Stimulated activated CD8-positive, alpha-beta memory T cell treated with anti-CD3 and anti-CD28 coated beads, Interleukin-15, amount 100 ng/mL, for 1 hour (primary cell): ENCODE results near the gene ZNF385D.
"Not testable (repeated sequence)": the region's sequence is repeated elsewhere in the genome, so short reads cannot be mapped to it uniquely, and the experiment has no call there.

Experiments
- DNase-seq: peaks from one replicate; pipeline ENCODE4 v3.0.0-alpha.2; 2020; ENCODE audit warnings: low read depth

The ZNF385D gene

DNA sequence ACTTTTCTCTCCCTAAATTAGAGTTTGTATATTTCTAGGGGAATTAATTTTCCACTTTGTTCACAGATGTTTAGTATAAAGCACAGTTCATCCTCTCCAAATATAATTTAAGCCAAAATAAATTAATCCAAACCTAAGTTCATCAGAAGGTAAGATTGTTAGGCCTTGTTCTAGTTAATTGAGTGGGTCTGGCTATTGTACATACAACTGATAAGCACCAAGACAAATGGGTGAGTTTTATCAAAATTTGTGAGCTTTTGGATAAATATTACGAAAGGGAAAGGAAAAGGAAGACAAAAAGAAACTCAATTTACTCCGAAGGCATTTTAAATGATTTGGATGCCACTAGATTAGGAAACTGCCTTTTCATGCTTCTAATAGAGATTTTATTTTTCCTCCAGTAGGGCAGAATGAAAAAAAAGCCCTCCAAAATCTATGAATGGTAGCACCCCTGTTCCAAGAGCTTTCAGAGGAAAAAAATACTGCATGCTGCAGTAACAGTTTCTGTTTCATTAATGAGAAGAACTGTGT lies 304.0 kb downstream of the ZNF385D start:
- DNase-seq: no peak

DNA sequence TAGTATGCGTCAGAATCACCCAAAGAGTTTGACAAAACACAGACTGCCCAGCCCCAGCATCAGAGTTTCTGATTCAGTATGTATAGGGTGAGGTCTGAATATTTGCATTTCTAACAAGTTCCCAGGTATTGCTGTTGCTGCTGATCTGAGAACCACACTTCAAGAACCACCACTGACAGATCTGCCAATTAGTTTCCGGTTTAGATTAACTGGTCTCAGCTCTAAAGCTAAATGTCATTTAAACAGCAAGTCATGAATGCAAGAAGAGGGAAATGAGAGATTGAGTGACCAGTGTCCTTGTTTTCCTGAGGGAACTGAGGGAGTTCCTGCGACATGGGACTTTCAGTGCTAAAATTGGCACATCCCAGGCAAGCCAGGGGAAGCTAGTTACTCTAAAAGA lies 305.0 kb downstream of the ZNF385D start:
- no peak for DNase-seq

DNA sequence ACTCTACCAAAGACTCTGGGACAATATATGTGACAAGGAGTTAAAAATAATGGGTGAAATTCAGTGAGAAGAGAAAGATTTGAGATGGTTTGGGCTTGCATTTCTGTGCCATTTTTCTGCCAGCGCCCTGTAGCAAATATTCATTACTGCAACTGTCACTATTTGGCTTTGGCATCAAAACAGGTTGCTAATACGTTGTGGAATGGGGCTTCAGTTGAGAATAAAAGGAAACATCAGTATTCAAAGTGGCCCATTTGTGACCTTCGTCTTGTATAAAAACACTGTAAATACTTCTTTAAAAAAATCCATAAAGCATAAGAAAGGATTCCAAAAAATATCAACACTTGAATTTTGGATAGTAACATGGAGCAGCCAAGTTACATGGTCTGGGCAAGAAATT lies 309.2 kb downstream of the ZNF385D start:
- DNase-seq: no peak

DNA sequence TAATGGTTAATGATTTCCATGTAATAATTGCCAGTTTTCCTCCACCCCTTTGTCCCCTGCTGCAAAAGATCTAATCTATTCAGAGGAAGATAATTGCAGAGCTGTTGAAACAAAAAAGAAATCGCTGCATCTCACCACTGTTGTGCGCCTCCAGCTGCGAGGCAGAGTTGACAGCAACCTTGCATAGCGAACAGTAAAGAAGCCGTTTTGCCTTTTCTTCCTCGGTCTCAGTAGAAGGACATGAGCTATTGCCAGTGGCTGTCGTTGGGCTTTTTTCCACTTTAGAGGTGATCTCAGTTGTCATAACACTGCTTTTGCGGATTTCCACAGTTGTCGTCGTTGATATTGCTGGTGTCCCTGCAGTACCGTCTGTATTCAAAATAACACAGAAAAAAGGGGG lies 314.2 kb downstream of the ZNF385D start:
- no peak for DNase-seq

DNA sequence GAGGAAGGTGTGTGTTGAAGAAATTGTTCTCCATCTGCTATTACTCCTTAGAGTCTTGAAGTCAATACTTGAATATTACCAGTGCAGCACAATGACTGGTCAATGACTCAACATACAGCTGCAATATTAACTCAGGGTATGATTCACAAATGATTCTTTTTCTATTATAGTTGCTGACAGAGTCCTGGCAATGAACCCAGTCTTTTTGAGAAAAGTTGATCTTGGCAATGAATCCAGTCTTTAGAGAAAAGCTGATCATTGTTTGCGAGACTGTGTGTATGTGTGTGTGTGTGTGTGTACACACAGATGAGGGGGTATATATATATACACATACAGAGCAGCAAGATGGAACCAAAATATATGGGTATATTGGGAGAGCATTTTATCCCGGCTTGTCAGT lies 315.1 kb downstream of the ZNF385D start:
- DNase-seq: no peak

DNA sequence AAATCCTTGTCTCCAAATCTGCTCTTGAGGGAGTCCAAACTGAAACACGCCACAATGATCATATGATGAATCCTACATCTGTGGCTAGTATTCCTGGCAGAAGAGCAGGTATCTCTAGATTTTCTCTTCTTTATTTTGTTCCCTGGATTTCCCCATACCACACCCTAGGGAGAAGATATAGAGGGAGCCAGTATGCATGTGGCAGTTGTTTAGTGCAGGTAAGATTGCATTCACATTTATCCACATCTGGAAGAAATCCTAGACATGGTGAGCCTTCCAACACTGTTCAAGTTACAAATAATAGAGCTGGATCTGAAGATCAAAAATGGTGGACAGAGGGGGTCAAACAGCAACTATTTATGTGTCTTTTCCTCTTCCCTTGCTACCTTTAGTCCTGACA lies 316.7 kb downstream of the ZNF385D start:
- DNase-seq: no peak

DNA sequence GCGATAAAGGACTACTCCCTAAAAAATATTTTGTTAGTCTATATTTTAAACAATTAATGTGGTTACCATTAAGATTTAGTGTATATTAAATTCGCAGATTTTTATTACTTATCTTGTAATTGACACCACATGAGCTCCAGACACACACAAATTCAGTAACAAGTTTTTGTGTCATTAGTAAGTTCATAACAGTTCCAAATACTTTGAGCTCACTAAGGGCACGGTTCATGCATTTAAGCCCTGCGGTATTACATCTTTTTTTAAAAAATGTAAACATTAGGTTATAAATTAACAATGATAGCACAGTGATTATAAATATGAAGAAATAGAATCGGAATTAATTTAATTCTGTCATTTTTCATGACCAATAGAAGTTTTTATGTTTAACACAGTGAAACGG lies 317.3 kb downstream of the ZNF385D start:
- no peak for DNase-seq

DNA sequence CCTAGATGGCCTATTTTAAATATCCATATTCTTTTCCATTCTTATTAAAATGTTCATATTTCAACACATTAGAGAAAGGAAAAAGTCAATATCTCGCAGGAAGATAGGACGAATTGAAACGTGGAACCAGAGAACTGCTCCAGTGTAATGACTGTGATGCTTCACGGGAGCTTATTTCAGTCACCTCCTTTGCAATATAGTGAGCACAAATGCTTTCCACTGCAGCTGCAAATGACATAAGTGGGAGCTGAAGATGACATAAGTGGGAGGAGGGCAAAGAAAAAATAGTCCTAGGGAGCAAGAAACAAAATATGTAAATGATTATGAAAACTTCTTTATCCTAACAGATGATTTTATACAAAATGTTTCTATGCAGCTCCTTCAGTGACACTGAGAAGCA lies 324.1 kb downstream of the ZNF385D start:
- DNase-seq: no peak

DNA sequence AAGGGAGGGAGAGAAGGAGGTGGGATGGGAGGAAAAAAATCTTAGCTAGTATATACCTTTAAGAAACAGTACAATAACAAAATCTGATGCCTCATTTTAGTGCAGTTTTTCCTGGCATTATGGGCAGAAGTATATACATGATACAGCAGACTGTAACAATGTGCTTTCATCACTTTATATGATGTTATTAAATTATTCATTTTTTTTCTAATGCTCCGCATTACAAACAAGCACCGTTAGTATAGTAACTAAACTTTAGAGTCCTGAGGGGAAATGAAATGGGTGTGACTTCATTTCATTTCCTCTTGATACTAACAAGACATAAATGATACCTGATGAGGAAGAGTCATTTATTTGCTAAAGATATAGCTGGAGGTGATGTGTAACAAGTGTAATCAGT lies 325.3 kb downstream of the ZNF385D start:
- DNase-seq: no peak

DNA sequence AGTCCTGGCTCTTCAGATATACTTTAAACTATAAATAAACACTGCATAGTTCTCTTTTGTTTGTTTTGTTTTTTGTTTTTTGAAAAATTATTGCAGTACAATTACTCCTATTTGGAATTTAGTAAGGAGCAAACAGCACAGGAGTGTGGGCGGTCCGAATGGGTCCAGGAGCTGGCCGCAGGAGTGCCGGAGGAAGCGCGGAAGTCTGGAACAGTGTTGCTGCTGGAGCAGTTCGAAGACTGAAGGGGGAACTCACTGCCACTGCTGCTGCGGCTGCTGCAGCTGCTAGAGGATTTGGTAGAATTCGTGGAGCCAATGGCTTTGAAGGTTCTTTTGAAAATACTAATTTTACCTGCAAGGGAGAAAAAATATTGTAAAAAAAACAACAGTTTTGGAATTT lies 329.9 kb downstream of the ZNF385D start:
- no peak for DNase-seq

DNA sequence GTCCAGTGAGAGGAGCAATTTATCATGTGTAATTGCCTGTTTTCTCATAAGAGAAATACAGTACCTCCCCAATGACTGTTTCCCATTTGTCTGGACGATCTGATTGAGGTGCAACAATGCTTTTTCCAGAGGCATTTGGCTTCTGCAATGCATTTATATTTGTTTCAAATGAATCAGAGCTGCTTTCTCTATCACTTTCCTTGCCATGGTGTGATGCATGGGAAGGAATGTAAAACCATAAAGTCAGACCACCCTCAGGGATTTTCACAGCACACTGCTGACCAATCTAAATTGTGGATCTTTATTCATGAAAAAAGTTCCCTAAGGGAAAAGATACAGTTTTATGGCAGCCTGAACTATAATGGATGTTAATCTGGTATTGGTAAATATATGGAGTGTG lies 333.0 kb downstream of the ZNF385D start:
- DNase-seq: no peak

DNA sequence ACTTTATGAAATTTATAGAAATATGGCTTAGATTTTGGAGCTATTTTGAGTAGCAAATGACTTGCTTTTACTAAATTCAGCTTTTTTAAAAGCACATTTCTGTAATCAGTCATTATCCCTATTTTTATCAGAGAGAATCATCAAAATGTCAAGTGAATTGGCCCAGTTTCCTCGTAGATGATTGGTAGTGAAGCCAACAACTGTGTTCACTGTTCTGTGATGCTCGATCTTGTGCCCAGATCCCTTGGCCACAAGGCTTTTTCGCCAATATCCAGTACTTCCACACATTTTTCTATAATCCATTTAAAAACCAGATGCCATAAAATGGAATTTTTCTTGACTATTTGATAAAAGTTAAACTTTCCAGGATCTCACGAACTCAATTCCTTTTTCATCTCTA lies 336.5 kb downstream of the ZNF385D start:
- no peak for DNase-seq

DNA sequence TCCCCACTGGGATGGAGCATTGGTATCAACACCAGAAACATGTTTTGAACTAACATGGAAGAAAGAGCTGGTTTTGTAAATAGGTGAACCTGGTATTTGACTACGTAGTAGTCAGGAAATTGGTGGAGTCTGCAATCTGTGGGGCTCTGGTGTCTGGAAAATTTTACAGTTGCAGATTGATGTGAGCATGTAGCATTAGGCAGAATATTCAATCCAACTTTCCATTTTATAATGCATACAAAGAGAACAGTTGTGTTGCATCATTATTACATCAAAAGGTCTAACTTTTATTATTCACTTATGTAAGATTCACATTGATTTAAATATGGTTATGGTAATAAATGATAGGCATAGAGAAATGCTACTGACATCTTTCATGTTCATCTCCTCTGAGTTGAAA lies 340.0 kb downstream of the ZNF385D start:
- no peak for DNase-seq

DNA sequence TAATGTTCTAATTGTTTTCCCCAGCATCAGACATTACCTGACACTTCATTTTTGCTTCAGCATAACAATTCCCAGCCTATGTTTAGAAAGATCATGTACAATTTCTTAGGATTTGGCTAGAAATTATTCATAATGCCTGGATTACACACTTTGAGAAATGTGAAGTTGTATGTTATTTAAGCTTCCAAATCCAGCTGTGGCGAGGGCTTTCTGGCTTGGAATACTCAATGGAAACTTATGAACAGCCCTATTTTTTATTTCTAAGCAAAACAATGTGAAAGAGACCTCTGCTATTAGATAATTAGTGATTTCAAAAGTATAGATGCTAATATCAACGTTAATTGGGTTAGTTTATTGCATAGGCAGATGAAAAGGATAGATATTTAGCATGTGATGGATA lies 341.6 kb downstream of the ZNF385D start:
- DNase-seq: no peak

DNA sequence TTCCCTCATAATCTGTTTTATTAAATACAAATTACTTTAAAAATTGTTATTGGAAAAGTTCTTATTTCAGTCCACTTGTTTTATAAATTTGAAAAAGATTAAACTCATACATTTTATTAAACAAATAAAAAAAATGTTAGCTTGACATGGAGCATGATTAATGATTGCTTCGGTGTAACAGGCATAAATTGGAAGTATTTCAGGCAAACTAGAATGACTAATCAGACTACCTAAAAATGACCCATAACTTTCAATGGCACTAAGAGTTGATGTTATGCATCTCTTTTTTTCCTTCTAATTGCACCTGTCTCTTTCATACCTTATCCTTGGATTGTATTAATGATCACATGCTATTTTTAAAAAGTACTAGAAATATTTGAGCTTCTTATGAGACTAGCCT lies 343.3 kb downstream of the ZNF385D start:
- no peak for DNase-seq

DNA sequence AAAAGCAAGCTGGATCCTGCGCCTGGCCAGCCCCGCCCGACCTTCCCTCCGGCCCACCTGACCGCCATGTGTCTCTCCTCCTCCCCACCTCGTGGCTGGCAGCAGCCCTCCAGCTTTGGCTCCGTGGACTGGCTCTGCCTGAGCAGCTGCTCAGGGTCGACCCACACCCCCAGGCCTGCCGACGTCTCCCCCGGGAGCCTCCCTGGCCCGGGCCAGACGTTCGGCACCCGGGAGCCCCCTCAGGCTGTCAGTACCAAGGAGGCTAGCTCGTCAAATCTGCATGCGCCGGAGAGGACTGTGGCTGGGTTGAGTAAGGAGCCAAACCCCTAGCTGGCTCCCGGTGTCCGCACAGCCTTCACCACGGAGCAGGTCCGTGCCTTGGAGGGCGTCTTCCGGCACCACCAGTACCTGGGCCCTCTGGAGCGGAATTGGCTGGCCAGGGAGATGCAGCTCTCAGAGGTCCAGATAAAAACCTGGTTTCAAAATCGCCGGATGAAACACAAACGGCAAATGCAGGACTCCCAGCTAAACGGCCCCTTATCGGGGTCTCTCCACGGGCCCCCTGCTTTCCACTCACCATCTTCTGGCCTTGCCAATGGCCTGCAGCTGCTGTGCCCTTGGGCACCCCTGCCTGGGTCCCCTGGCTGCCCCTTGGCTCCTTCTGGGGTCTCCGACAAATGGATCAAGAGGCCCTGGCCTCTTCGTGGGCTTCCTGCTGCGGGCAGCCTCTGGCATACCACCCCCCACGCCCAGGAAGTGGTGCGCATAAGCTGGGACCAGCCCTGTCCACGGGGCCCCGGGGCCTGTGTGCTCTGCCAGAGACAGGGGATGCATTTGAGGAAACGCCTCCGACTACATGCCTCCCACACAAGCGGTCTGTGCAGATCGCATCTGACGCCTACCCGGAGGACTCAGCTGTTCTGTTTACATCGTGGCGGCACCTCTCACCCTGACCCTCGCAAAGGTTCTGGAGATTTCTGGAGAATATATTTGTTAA lies 345.0 kb downstream of the ZNF385D start:
- DNase-seq: no peak

DNA sequence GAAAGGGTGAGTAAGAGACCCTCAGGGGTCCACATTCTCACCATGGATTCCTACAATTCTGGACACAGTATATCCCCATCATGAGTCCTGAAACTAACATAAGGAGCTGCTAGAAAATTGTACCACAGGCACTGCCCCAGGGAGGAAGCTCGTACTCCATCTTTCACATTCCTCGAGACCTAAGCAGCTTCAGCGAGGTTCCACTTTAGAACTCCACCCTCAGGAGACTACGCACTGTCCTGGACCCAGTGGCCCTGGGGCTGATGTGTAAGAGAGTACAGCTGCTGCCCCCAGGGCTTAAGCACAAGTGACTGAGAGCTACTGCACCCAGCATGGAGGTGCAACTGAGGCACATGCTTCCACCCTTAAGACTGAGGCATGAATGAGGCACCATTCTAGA lies 352.5 kb downstream of the ZNF385D start:
- DNase-seq: no peak

DNA sequence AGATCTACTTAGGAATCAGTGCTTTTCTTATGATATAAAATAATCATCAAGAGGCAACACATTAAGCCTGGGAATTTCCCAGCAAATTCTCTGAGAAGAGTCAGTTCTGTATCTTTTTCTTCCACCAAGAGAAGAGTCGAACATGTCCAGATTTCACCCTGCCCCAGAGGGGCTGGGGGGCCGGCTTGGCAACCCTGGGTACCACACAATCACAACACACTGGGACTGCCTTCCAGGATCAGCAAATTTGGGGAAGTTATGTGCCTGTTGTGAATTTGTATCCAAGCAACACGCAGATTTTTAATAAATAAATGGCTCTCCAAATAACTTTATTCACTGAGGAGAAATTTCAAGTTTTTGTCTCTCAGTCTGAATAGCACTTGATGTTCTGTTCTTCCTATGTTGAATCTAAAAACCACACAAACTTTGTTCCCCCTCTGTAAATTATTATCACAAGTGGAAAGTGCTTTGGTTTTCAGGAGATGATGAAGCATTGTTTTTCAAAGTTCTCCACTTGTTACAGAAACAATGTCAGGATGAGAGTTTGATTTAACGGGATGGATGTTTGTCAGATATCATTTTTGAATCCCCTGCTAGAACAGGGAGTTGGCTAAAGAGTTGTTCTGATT lies 357.2 kb downstream of the ZNF385D start:
- no peak for DNase-seq

DNA sequence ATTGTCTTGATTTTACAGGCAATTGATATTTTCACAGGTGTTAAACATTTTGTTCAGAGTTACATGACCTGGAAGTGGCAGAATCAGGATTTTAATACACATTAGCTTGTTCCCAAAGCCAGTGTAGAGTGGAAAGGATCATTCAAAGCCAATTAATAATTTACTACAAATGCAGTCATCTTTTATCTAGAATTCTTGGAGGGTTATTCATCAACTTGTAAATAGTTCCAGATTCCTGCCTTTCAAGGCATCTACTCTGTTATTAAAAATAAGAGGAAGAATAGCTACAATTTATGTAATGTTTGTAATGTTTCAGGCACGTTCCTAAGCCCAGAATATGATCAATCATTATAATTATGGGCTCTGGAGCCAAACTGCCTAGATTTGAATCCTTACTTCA lies 358.5 kb downstream of the ZNF385D start:
- DNase-seq: no peak

DNA sequence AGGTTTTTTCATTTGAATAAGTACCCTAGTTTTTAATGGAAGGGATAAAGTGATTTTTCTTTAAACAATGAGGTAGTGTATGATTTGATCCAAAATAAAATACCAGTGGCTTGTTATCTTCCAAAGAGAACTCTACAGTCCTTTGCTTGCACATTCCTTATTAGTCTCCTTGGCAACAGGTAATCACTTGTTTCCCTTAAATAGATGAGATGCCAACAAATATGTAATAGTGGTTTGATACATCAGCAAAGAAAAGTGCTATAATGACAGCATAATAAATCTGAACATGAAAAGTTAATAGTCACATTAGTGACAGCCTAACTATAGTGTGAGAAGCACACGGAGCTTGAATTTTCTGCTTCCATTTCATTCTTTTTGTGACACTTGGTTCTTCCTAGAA lies 360.2 kb downstream of the ZNF385D start:
- DNase-seq: no peak

DNA sequence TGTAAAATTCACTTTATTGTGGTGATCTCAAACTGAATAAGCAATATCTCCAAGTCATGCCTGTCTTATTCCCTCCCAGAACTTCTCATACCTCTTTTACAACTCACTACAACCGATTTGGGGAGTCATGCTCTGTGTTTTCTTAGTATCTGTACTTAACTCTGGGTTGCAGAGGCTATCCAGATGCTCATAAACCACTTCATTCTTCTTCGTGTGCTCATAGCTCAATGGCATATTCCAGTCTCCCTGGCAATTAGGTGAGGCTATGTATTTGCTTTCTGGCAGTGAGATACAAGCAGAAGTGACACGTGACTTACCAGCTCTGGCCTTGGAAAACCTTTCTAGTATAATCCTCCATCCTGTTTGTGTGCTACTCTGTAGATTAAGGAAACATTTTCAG lies 360.9 kb downstream of the ZNF385D start:
- DNase-seq: no peak

DNA sequence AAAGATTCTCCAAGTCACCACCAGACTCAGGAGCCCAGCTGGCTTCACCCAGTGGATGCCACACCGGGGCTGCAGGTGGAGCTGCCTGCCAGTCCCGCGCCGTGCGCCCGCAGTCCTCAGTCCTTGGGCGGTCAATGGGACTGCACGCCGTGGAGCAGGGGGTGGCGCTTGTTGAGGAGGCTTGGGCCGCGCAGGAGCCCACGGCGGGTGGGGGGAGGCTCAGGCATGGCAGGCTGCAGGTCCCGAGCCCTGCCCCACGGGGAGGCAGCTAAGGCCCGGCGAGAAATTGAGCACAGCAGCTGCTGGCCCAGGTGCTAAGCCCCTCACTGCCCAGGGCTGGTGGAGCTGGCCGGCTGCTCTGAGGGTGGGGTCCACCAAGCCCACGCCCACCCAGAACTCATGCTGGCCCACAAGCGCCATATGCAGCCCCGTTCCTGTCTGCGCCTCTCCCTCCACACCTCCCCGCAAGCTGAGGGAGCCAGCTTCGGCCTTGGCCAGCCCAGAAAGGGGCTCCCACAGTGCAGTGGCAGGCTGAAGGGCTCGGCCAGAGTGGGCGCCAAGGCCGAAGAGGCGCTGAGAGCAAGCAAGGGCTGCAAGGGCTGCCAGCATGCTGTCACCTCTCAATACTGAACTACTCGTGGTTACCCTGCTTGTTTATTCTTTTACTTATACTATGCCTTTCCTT lies 363.7 kb downstream of the ZNF385D start:
- not testable (repeated sequence) for DNase-seq

DNA sequence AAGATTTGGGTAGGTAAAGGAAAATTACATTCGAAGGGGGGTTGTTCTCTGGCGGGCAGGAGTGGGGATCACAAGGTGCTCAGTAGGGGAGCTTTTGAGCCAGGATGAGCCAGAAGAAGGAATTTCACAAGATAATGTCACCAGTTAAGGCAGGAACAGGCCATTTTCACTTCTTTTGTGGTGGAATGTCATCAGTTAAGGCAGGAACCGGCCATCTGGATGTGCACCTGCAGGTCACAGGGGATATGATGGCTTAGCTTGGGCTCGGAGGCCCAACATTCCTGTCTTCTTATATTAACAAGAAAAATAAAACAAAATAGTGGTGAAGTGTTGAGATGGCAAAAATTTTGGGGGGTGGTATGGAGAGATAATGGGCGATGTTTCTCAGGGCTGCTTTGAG lies 373.0 kb downstream of the ZNF385D start:
- not testable (repeated sequence) for DNase-seq
